ENCODE results near the gene GRM5.
"Not testable (repeated sequence)": the region's sequence is repeated elsewhere in the genome, so short reads cannot be mapped to it uniquely, and the experiment has no call there.

- TF ChIP-seq, protein P1, sequence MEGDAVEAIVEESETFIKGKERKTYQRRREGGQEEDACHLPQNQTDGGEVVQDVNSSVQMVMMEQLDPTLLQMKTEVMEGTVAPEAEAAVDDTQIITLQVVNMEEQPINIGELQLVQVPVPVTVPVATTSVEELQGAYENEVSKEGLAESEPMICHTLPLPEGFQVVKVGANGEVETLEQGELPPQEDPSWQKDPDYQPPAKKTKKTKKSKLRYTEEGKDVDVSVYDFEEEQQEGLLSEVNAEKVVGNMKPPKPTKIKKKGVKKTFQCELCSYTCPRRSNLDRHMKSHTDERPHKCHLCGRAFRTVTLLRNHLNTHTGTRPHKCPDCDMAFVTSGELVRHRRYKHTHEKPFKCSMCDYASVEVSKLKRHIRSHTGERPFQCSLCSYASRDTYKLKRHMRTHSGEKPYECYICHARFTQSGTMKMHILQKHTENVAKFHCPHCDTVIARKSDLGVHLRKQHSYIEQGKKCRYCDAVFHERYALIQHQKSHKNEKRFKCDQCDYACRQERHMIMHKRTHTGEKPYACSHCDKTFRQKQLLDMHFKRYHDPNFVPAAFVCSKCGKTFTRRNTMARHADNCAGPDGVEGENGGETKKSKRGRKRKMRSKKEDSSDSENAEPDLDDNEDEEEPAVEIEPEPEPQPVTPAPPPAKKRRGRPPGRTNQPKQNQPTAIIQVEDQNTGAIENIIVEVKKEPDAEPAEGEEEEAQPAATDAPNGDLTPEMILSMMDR (conservative IDR thresholded peaks at IDR 0.05 in 1 of 2, IDR thresholded peaks at IDR 0.05 in 1 of 2; ENCODE audit: low read depth in 1 of 2, low read length in 2 of 2), result not testable (repeated sequence)
- not testable (repeated sequence) for TF ChIP-seq EZH2 (IDR thresholded peaks at IDR 0.05; ENCODE audit: low read length, missing control alignments)
Observed at GRCh38 chr11:88838139-88838538, 227.6 kb downstream of the GRM5 start.
